ENCODE data around the gene HOXA6. TPM values are rescaled to one million over a fixed set of nuclear protein-coding genes. Genes with fewer than 3 reads are reported as not detected.
A peak's percentile ranks its signal among the peaks of the same experiment; 100 is the strongest.

HOXA6 gene
- total RNA-seq, 1 experiment from 2014 or later: not detected

- peak overlapping the region; percentile 40; the same call in 1 of the 2 replicates for H3K4me3 Mint-ChIP-seq
- H3K9me3 Mint-ChIP-seq: no peaks in the 10 kb centered on the region
- CTCF ChIA-PET: interaction anchor here (0.6 to 1.7 kb wide), 2 partner anchors 13 to 465 kb away, joined by 4 to 5 read pairs; no protein-coding TSS in a partner anchor
- POLR2A ChIA-PET: interaction anchor here (0.6 kb wide), 1 partner anchor 228 kb away, joined by 4 read pairs; no protein-coding TSS in a partner anchor
- DNase-seq (ENCODE audit: low spot score) (peak; percentile 67), ATAC-seq (peak; percentile 47)
- H3K36me3 Mint-ChIP-seq: 0 out of 2 replicates have a peak, but pooled peaks cover 3% of the 10 kb centered on the region
- peaks cover 48% of the 10 kb centered on the region for H3K4me1 Mint-ChIP-seq
- no peak for TF ChIP-seq ZNF671 (CRISPR knock-in tag; IDR thresholded peaks at IDR 0.05)
- peak; percentile 67; the same call in 1 of the 2 replicates for TF ChIP-seq PRDM15 (CRISPR knock-in tag; IDR thresholded peaks at IDR 0.05)
- no peak for TF ChIP-seq CREB1 (CRISPR knock-in tag; IDR thresholded peaks at IDR 0.05)
- no peak for TF ChIP-seq TCF7 (CRISPR knock-in tag; IDR thresholded peaks at IDR 0.05; ENCODE audit: low read depth)
- H3K27me3 Mint-ChIP-seq (ENCODE audit: low read depth): peaks cover 100% of the 10 kb centered on the region
- no peak overlapping the region for H3K27ac Mint-ChIP-seq
These were observed 35.5 kb upstream of the HOXA6 start for GRCh38 chr7:27182861-27183681.

GRCh38 chr7:27182285-27182841, 34.8 kb upstream of the HOXA6 start:
- H3K4me3 Mint-ChIP-seq: no peak overlapping the region
- no peaks in the 10 kb centered on the region for H3K9me3 Mint-ChIP-seq
- H3K27me3 Mint-ChIP-seq (ENCODE audit: low read depth): peaks cover 100% of the 10 kb centered on the region
- TF ChIP-seq TEAD1 (CRISPR knock-in tag; IDR thresholded peaks at IDR 0.05): no peak
- no peak for TF ChIP-seq ZNF263 (CRISPR knock-in tag; IDR thresholded peaks at IDR 0.05; ENCODE audit: low read depth)
- TF ChIP-seq ZNF317 (CRISPR knock-in tag; IDR thresholded peaks at IDR 0.05; ENCODE audit: borderline replicate concordance, low read depth): no peak
- ChIA-PET CTCF (interaction anchor here (1.7 kb wide), 1 partner anchor 14 kb away, joined by 5 read pairs; no protein-coding TSS in a partner anchor), POLR2A (no interaction called here)
- 0 out of 2 replicates have a peak, but pooled peaks cover 3% of the 10 kb centered on the region for H3K36me3 Mint-ChIP-seq
- peaks cover 41% of the 10 kb centered on the region for H3K4me1 Mint-ChIP-seq
- ATAC-seq: no peak
- no peak for DNase-seq (ENCODE audit: low spot score)
- no peak overlapping the region for H3K27ac Mint-ChIP-seq

DNA sequence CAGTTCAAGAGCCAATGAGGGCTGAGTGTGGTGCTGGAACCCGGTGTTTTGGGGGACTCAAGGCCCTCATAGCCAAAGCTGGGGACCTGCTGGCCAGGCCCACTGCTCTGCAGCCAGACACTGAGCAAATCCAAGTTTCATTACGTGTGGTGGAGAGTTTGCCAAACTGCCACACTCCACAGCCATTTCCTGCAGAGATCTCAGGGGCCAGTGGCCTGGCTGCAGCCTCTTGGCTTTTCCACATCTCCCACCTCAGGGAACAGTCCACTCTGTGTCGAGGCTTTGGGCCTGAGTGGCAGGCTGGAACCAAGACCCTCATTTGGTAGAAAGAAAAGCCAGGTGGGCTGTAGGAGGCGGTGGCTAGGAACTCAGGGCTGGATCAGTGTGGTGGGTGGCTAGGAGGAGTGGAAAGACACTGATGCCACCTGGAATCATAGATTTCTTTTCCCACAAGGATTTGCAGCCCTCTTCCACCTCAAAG, 34.3 kb upstream of the HOXA6 start:
- ChIA-PET POLR2A (no interaction called here), CTCF (no interaction called here)
- H3K4me3 Mint-ChIP-seq: no peak overlapping the region
- TF ChIP-seq TEAD4 (CRISPR knock-in tag; IDR thresholded peaks at IDR 0.05): no peak
- H3K36me3 Mint-ChIP-seq: 0 out of 2 replicates have a peak, but pooled peaks cover 3% of the 10 kb centered on the region
- ATAC-seq (no peak), DNase-seq (ENCODE audit: low spot score) (no peak)
- H3K27me3 Mint-ChIP-seq (ENCODE audit: low read depth): peaks cover 100% of the 10 kb centered on the region
- H3K27ac Mint-ChIP-seq: no peak overlapping the region
- H3K4me1 Mint-ChIP-seq: peaks cover 37% of the 10 kb centered on the region
- H3K9me3 Mint-ChIP-seq: no peaks in the 10 kb centered on the region

DNA sequence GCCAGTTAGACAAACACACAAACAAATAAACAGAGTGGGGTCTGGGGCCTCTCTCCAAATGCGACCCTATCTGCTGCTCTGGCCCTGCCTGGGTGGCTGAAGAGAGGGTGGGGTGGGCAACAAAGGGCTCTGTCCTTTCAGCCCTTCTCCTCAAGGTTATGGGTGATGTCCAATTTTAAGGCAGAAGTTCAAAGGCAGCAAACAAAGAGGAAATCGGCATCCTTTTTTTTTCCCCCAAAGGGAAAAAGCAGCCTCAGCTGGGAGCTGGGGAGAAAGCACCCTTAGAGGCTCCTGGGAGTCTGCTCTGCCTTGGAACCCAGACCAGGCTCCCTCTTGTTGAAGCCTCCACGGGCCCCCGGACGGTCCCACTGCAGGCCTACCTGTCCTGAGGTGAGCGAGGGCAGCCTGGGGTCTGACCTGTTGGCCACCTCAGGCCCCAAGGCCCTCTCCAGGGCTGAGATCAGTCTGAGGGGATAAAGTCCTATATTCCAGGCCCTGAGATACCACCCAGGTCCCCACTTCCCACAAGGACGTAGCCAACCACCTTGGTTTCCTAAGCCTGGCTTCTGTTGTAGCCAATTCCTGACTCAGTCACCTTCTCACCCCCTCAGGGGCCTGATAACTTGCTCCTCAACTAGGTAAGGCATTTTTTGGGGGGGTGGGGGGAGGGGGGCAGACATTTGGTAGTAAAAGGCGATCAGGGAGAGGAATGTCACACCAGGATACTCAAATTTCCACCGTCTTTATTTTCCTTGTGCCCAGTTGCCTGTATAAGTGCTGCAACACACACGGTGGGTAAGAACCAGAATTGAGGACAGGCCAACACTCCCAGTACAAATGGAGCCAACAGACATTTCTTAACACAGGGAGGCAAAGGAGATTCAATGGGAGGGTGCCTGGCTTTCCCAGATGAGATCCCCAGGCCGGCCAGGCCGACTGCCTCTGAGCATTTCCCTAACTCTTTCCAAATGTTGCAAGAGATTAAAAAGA, 33.2 kb upstream of the HOXA6 start:
- 0 out of 2 replicates have a peak, but pooled peaks cover under 1% of the 10 kb centered on the region for H3K36me3 Mint-ChIP-seq
- no peaks in the 10 kb centered on the region for H3K9me3 Mint-ChIP-seq
- no peak for DNase-seq (ENCODE audit: low spot score)
- ATAC-seq: no peak
- H3K4me1 Mint-ChIP-seq: peaks cover 32% of the 10 kb centered on the region
- peaks cover 100% of the 10 kb centered on the region for H3K27me3 Mint-ChIP-seq (ENCODE audit: low read depth)
- CTCF ChIA-PET: interaction anchor here (0.6 to 2.5 kb wide), 43 partner anchors 9 to 914 kb away, joined by 3 to 34 read pairs (median 5); partner anchors contain the start of genes EVX1, HOXA1, HOXA13 and HOXA4
- H3K4me3 Mint-ChIP-seq: no peak overlapping the region
- POLR2A ChIA-PET: no interaction called here
- H3K27ac Mint-ChIP-seq: no peak overlapping the region
- TF ChIP-seq SMAD4 (CRISPR knock-in tag; IDR thresholded peaks at IDR 0.05) (no peak), FOXJ3 (CRISPR knock-in tag; IDR thresholded peaks at IDR 0.05; ENCODE audit: borderline replicate concordance) (no peak), ZBTB21 (CRISPR knock-in tag; IDR thresholded peaks at IDR 0.05; ENCODE audit: borderline replicate concordance) (no peak), JAZF1 (CRISPR knock-in tag; IDR thresholded peaks at IDR 0.05) (no peak), ESRRA (CRISPR knock-in tag; IDR thresholded peaks at IDR 0.05; ENCODE audit: borderline replicate concordance) (no peak), NR3C1 (CRISPR knock-in tag; conservative IDR thresholded peaks at IDR 0.05; ENCODE audit: low read depth) (no peak), SP1 (CRISPR knock-in tag; conservative IDR thresholded peaks at IDR 0.05) (no peak), PRRX2 (CRISPR knock-in tag; IDR thresholded peaks at IDR 0.05) (no peak), ATF1 (CRISPR knock-in tag; IDR thresholded peaks at IDR 0.05) (no peak), IRF1 (CRISPR knock-in tag; IDR thresholded peaks at IDR 0.05) (no peak)
- TF ChIP-seq, protein P1, sequence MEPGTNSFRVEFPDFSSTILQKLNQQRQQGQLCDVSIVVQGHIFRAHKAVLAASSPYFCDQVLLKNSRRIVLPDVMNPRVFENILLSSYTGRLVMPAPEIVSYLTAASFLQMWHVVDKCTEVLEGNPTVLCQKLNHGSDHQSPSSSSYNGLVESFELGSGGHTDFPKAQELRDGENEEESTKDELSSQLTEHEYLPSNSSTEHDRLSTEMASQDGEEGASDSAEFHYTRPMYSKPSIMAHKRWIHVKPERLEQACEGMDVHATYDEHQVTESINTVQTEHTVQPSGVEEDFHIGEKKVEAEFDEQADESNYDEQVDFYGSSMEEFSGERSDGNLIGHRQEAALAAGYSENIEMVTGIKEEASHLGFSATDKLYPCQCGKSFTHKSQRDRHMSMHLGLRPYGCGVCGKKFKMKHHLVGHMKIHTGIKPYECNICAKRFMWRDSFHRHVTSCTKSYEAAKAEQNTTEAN (CRISPR knock-in tag; IDR thresholded peaks at IDR 0.05): no peak
